ENCODE measurements around the gene C21orf58. TPM values are rescaled to one million over a fixed set of nuclear protein-coding genes. Genes with fewer than 3 reads are reported as not detected.
A peak's percentile ranks its signal among the peaks of the same experiment; 100 is the strongest.
"Not testable (repeated sequence)": the region's sequence is repeated elsewhere in the genome, so short reads cannot be mapped to it uniquely, and the experiment has no call there.

C21orf58 gene
- total RNA-seq, result 5.4 TPM

DNA sequence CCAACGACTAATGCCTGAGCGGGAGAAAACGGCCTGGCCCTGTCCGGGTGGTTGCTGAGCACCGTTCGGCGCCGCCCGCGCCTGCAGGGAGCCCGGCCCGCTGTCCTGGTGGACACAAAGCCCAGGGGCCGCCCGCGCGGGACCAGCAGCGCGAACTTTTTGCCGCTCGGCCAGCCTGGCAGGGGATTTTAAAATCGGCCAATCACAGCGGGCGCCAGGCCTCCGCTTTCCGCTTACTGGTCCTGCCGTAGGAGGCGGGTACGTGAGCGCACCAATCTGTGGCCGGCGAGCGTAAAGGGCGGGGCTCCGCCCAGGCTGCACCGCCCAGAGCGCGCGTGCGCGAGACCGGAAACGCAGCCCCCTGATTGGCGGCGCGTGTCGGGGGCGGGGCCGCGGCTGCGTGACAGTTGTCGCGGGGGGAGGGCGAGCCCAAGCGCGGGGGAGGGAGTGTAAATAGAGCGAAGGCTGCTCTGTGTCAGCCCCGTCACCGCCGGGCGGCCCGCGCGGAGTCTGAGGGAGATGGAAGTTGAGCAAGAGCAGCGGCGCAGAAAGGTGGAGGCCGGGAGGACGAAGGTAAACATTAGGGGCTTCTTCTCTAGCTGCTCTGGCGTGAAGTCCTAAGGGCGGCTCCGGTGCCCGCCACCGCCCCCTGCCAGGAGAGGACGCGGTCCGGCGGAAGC is at the start of gene C21orf58, which contains the start of gene PCNT:
Gene C21orf58 (minus strand): TSS at position 161 of the 680 bp plus-strand sequence. CDS start 1,132 bp downstream, outside the sequence.
Gene PCNT (plus strand): TSS at position 447 of the 680 bp plus-strand sequence. CDS start 73 bp downstream, at position 520.
- DNase-seq, result peak; percentile 99

- DNase-seq, result not testable (repeated sequence)
These were observed 49.3 kb upstream of the C21orf58 start for GRCh38 chr21:46372947-46373346.

DNA sequence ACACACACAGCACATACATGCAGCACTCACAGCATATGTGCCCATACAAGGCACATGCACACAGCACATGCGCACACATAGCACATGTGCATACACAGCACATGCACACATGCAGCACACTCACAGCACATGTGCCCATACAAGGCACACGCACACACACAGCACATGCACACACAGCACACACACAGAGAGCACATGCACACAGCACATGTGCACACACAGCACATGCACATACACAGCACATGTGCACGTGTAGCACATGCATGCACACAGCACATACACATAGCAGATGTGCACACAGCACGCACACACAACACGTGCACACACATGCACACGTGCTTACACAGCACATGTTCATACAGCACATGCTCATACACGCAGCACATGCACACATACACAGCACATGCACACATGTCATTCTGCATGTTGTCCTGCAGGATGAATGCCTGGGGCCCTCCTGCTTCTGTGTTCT is 48.4 kb upstream of the C21orf58 start:
- no peak for DNase-seq

DNA sequence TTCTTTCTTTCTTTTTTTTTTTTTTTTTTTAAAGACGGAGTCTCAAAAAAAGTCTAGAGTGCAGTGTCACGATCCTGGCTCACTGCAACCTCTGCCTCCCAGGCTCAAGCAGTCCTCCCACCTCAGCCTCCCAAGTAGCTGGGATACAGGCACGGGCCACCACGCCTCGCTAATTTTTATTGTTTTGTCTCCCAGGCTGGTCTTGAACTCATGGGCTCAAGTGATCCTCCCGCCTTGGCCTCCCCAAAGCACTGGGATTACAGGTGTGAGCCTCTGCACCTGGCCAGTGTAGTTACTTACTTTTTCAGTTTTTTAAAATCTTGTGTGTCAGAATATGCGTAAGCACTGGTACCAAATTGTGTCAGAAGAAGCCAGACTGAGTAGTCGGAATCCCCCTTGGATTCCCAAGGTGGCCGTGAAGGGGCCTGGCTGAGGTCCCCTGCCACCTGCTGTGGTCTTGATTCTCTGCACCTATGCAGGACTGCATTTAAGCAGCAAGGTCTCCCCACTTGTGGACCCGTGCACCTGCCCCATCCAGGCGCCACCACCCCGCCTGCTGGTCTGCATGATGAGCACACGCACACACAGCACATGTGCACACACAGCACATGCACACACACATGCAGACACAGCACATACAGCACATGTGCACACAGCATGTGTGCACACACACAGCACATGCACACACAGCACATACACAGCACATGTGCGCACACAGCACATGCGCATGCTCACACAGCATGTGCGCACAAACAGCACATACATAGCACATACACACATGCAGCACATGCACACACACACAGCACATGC is 47.7 kb upstream of the C21orf58 start:
- no peak for DNase-seq

DNA sequence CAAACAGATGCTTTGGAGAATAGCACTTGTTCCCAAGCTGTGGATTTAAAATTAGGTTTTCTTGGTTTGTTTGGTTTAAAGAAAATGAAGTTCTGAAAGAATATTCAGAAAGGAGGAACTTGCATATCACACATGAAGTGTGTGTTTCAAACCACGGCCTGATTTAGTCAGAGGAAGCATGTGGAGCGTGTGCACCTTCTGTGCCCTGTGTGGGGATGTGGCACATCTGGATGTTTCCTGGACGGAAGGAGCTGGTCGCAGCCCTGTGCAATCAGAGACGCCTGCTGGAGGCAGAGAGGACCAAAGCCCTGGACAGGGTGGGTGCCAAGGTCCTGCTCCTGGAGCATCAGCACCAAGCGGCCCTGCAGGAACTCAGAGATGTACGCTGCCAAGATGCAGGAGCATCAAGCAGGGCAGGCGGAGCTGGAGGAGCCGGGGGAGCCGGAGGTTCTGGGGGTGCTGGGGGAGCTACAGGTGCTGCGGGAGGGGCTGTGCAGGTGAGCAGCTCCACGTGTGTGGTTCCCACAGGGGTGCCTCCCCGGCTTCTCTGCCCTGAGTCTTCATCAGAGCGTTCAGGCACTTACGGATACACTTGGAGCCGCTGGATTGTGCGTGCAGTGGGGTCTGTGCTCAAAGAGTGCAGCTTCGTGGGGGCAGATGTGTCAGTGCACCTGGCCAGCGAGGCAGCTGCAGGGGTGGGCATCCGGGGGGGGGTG is 46.0 kb upstream of the C21orf58 start:
- no peak for DNase-seq

DNA sequence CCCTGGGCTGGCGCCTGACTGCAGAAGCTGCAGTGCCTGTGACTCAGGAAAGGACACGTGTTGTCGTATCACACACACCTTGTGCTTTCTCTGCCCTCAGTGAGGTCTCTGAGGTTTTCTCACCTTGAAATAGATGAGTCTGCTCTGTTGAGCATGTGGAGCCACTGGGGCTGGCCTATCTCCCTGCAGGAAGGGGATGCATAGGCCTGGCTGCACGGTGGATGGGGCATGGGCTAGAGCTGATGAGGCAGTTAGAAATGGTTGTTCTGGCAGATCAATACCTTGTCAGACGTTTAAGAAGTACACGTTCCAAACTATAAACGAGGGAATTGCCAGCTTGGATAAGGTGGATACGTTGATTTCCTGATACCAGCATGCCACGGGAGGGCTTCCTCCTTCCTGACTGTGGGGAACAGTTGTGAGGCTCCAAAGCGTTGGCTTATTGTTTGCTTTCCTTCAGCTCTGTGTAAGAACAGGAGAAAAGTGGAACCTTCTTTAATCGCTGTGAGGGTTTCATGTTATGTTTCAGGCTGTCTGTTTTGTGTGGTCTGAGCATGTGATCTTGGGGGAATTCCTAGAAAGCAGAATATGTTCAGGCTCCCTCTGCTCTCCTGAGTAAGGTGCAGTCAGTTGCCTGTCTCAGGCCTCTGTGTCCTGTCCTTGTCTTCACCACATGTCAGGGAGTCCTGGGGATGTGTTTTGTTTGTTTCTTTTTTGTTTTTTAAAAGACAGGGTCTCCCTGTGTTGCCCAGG is 45.0 kb upstream of the C21orf58 start:
- no peak for DNase-seq

- no peak for DNase-seq
These were observed 43.3 kb upstream of the C21orf58 start for GRCh38 chr21:46366966-46367365.

DNA sequence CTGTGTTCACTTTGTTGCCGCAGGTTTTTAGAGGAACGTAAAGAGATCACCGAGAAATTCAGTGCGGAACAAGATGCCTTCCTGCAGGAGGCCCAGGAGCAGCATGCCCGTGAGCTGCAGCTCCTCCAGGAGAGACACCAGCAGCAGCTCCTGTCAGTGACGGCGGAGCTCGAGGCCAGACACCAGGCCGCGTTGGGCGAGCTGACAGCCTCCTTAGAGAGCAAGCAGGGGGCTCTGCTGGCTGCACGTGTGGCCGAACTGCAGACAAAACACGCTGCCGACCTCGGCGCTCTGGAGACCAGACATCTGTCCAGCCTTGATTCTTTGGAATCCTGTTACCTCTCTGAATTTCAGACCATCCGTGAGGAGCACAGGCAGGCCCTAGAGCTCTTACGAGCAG is 42.9 kb upstream of the C21orf58 start:
- no peak for DNase-seq

GRCh38 chr21:46366091-46366490 is 42.4 kb upstream of the C21orf58 start:
- no peak for DNase-seq

- no peak for DNase-seq
These were observed 40.0 kb upstream of the C21orf58 start for GRCh38 chr21:46363698-46364097.

DNA sequence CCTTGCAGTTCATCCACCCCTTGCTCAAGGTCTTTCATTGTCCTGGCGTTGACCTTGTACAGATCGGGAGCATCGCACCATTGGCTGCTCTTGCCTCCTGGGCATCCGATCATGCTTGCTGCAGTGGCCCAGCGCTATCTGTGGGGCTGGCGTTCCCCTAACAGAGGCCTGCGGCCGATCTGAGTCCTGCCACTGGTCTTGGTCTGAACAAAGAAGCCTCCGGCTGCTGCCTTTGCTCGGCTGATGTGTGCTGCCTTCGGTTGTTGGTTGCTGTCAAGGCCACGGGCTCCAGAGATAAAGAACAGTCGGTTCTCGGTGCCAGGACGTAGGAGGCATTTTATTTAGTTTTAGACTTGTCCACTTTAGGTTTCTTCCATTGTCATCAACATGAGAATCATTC is 39.3 kb upstream of the C21orf58 start:
- no peak for DNase-seq

GRCh38 chr21:46361935-46362334 is 38.3 kb upstream of the C21orf58 start:
- DNase-seq, result no peak

- no peak for DNase-seq
These were observed 37.5 kb upstream of the C21orf58 start for GRCh38 chr21:46361176-46361575.

DNA sequence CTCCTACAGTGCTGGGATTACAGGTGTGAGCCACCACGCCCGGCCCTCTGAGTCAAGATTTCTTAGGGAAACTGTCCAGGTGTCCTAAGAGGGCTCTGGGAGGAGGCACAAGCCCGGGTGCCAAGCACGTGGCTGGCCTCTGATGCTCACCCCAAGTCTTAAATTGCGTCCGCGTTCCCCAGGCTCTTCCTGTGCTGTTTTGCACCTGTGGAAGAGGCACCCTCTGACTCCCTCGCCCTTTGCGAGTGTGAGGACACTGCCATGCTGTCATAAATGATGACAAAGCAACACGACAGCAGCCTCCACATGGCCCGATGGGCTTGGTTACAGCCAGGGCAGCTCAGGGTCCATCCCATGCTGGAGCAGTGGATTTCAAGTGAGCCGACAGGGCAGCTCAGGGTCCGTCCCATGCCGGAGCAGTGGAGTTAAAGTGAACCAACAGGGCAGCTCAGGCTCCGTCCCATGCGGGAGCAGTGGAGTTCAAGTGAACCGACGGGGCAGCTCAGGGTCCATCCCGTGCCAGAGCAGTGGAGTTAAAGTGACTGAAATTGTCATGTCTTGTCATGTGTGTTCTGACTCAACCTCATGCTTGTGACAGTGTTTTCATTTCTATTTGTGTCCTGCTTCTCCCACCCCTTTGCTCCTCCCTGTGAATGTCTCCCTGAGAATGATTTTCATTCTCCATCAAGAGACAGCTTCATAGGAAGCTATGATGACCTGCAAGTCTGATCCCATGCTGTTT is 34.2 kb upstream of the C21orf58 start:
- no peak for DNase-seq

DNA sequence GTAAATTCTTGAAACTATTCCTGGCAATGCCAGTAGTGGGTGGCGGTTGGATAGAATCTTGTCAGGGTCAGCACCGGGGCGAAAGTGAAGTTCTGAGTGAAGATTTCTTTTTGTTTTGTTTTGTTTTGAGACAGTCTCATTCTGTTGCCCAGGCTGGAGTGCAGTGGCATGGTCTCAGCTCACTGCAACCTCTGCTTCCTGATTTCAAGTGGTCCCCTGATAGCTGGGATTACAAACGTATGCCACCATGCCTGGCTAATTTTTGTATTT is 33.6 kb upstream of the C21orf58 start:
- no peak for DNase-seq

- no peak for DNase-seq
These were observed 33.0 kb upstream of the C21orf58 start for GRCh38 chr21:46356494-46357334.

GRCh38 chr21:46356005-46356338 is 32.3 kb upstream of the C21orf58 start:
- DNase-seq, result no peak

DNA sequence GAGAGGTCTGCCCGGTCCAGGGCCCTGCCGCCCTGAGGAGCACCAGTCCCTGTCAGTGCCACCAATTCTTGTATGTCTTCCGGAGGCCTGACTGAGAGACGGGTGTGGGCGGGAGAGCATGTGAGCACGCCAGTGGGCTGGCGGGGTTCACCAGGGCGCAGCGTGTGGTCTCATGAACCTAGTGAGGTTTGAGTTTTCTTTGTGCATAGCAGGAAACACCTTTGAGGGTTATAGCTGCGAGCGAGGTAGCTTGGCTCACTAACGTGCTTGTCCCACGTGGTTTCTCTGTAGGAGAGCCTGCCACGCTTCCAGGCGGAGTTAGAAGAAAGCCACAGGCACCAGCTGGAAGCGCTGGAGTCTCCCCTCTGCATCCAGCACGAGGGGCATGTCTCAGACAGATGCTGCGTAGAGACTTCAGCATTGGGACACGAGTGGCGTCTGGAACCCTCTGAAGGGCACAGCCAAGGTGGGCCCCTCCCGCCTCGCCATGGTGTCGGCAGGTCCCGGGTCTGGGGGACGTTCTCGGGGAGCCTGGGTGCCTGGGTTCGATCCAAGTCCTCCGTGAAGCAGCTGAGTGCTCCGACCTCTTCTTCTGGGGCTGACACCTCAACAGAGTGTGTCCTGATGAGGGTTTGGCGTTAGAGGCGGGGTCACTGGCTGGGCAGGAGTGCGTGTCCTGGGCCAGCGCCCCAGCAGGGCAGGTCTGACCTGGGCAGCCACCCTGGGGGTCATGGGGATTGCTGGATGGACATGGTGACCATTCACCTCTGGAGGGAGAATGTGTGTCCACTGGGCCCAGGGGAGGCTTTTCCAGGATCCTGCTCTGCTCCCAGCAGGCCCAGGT is 31.7 kb upstream of the C21orf58 start:
- no peak for DNase-seq

DNA sequence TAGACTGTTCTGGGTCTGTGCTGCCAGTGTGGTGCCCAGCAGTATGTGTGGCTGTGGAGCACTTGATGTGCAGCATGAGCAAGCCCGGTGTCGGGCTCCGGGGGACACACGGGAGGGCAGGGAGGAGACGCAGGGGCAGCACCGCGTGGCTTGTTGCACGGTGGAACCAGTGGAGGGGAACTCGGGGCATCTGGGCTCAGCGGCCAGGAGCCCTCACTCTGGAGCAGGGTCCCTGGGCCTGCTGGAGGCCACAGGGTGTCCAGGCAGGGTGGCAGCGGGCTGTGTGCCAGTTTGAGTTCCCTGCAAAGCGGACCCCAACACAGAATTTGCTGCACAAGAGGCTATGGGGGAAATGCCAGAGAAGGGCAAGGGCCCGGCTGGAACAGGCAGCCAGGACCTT is 30.8 kb upstream of the C21orf58 start:
- no peak for DNase-seq

GRCh38 chr21:46354046-46354445 is 30.4 kb upstream of the C21orf58 start:
- no peak for DNase-seq

Data from tongue (tissue), 2 donors.